NCI-H345 treated with DMSO at 0.1 percent for 48 hours (cell line): ENCODE measurements around the gene PHLDB2.
A peak's percentile ranks its signal among the peaks of the same experiment; 100 is the strongest.

ENCODE experiments used
- DNase-seq: peaks from one replicate; lab custom pipeline; 2025; ENCODE audit not compliant: unreplicated experiment; lab: John Stamatoyannopoulos, UW

The PHLDB2 gene

GRCh38 chr3:111956995-111957734 is 98.1 kb downstream of the PHLDB2 start:
- DNase-seq: peak; percentile 53

DNA sequence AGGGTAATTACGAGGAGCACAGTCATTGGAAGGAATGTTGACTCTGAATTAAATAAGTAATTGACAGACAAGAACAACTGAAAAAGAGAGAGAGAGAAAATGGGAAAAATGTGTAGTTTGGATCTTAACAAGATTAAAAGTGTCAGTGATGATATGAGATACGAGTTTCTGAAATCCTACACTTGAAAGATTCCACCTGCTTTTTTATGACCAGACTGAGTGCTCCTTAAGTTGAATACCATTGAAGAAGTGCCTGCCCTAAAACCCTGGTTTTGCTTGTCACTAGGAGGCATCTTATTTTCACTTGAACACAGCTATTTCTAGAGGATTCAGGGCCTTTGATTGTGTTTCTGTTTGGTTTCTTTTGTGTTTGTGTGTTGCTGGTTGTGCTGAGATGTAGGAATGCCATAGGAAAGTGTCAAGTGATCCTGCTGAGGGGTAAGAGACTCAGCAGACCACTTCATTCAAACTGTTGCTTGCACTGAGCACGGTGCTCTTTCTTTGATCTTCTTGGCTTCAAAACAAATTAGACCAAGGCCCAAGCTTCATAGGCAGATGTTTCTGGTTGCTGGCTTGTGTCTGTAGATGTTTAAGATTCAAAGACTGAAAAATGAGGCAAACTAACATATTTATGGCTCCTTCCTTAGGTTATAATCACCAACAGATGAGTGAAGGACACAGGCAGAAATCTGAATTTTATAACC is 102.5 kb downstream of the PHLDB2 start:
- DNase-seq: no peak

- DNase-seq: no peak
Observed at GRCh38 chr3:111963424-111963823, 104.4 kb downstream of the PHLDB2 start.

- no peak for DNase-seq
Observed at GRCh38 chr3:111965484-111965883, 106.4 kb downstream of the PHLDB2 start.

DNA sequence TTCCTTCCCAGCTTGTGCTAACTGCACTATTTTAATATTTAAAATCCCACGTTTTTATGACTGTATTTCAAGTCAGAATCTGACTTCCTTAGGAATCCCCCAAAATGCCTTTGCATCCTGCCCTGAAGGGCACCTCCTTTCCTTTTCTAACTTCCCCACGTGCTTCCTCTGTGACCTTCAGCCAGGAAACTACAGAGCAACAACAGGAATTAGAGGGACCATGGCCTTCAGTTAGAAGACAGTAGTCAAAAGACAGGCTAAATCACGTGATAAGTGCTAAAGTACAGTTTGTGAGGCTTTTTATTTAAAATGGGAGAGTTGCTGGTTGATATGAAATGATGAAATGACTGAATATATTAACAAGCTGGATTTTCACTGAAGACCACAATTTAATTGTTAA is 108.0 kb downstream of the PHLDB2 start:
- DNase-seq: no peak

DNA sequence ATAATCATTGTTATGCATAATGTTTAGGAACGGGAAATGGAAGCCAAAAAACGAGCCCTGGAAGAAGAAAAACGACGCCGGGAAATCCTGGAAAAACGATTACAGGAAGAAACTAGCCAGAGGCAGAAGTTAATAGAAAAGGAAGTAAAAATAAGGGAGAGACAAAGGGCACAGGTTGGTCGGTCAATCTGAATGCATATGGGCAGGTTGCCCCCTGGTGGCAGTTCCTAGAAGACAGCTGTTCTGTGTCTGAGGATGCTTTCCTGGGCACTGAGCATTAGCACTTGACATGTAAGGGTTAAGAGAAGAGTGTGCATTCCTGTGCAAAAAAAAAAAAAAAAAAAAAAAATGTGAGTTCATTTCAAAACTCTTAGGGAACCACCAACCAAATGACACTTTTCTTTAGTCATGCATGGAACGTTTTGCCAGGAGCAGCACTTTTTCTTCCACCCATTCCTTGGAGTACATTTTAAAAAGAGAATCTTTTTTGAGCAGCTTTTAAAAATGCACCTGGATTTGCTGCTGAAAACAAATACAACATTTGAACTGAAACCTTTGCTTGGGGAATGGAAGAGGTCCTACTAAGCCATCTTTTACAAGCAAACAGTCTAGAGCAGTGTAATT is 108.7 kb downstream of the PHLDB2 start:
- peak; percentile 57 for DNase-seq

DNA sequence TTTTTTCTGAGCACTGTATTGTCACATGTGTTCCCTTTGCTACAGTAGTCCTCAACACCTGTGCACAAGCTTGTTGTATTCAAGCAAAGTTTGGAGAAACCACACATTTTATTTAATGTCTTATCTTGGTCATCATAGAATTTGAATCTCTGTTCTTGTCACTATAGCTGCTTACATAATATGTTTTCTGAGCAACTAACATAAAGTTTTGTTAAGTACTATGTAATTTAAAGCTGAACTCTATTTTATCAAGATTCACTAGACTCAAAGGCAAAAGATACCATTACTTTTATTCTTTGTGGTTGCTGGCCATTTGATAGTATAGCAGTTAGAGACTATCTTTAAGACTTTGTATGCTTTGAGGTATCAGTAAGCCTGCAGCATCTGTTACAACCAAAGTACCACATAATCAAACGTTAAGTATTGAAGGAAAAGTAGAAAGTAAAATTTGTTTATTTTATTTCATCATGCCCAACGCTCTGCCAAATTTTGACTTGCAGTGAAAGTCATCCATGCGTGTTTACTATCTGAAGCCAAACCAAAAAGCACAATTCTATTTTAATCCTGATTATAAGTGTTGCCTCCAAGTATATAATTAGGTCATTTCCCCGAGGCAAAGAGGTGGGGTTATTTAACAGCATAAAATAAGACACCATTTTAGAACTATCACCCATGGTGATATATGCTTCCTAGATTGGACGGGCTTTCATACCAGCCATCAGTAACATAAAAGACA is 109.4 kb downstream of the PHLDB2 start:
- no peak for DNase-seq

GRCh38 chr3:111970376-111970775 is 111.3 kb downstream of the PHLDB2 start:
- no peak for DNase-seq

GRCh38 chr3:111971533-111972130 is 112.6 kb downstream of the PHLDB2 start:
- no peak for DNase-seq

GRCh38 chr3:111972891-111973290 is 113.8 kb downstream of the PHLDB2 start:
- no peak for DNase-seq

- no peak for DNase-seq
Observed at GRCh38 chr3:111975131-111975530, 116.1 kb downstream of the PHLDB2 start.

DNA sequence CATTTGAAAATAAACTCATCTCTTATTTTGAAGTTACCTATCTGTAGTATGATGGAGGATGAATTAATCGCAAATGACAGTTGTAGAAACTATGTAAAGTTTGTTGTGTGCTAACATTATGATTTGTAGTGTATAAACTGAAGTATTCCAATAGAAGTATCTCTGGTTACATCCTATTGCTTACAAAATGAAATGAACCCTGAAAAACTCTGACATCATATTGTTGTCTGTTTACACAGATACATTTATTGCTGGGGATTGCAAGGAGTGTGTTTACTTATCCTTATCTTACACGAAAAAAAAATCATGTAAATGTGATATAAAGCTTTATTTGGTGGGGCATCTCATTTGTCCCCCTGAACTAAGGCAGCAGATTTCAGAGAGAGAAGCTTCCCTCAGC is 117.2 kb downstream of the PHLDB2 start:
- DNase-seq: peak; percentile 0

- DNase-seq: peak; percentile 85
Observed at GRCh38 chr3:111978583-111979433, 119.7 kb downstream of the PHLDB2 start, which contains the start of gene ABHD10. ABHD10 (plus strand) TSS chr3:111979026; CDS start chr3:111979062, 36 bp downstream.

DNA sequence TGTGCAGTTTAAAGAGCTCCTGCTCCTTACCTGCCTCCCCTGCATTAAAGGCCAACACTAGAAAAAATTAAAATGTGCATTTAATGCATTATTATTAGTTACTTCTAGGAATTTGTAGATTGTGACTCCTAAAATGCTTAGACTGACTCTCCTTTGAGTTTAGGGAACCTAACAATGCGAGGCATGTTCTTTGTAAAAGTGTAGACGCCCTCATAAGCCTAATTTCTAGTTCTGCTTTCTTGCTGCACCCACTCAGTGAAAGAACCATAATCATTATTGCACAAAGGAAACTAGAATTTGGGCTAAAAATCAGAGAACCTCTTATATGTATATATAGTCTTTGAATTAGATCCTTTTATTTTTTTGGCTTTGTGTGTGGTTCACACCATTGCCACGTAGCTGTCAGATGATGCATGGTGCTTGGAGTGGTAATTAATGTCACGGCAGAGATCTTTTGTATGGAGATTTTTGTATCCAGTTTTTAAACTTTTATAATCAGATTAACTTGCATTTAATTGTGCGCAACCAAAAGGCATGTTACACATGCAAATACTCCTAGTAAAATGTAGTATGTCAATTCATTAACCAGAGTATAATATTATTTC is 120.5 kb downstream of the PHLDB2 start:
- DNase-seq: peak; percentile 4

DNA sequence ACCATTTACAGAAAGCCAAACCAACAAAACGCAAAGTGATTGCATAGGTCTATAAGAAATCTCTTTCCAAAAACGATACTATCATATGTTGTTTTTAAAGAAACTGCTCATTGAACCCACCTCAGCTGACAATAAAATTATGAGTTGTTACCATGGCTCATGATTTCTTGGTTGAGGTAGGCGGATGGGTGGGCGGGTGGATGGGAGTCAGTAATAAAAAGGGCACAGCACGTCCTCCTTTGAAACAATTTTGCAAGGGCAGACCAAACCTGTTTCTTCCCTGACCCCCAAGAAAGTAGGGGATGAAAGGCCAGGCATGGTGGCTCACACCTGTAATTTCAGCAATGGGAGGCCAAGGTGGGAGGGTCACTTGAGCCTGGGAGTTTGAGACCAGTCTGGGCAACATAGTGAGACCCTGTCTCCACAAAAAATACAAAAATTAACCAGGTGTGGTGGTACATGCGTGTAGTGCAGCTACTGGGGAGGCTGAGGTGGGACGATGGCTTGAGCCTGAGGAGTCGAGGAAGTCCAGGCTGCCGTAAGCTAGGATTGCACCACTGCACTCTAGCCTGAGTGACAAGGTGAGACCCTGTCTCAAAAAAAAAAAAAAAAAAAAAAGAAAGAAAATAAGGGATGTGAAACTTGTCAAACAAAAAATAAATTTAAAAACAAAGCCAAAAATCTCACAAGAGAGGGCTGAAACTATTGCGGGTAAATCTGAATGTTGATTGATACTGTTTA is 121.8 kb downstream of the PHLDB2 start:
- DNase-seq: no peak

GRCh38 chr3:111981457-111981763 is 122.3 kb downstream of the PHLDB2 start:
- DNase-seq: no peak

DNA sequence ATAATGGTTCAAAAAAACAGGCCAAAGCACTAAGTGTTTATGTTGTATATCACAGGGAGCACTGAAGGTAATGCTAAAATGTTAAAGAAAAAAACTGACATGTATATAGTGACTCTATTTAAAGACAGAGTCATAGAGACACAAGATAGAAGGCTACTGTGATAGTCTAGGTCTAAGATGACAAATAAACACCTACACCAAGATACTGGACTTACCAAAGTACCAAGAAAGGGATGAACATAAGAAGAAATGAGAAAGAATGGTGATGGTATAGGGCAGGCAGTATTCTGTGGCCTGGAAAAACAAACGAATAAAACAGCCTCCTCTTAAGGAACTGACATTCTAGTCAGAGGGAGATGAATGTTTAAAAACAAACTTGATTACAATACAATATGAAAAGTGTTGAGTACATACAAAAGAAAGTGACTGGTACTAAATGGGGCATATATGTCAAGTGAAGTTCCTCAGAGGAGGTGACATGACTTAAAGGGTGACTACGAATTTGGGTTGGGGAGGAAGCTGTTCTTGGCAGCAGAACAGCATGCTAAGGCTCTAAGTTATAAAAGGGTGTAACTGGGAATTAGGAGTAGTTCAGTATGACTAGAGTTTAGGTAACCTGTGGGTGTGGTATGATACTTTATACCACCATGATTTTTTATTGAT is 125.7 kb downstream of the PHLDB2 start:
- DNase-seq: no peak

DNA sequence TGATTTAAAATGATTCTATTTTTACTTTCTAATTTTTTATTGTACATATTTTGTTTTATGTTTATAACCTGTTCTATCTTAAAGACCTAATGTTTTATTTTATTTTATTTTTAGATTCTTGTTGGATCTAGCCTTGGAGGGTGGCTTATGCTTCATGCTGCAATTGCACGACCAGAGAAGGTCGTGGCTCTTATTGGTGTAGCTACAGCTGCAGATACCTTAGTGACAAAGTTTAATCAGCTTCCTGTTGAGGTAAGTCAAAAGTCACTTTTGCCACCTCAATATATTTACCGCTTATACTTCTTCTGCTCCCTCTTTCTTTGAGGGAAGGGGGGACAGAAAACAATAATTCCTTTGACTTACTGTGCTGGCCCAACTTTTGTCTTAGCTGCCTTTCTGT is 127.7 kb downstream of the PHLDB2 start:
- DNase-seq: no peak
